HCT116 (cell line): ENCODE measurements around the gene HCRTR1. TPM values are rescaled to one million over a fixed set of nuclear protein-coding genes. Genes with fewer than 3 reads are reported as not detected.

Experiments
- ATAC-seq: fragments of 200-7000 bp; cut with Tn5 transposase; 2 replicates; pipeline ENCODE4 v1.9.1; 2020; ENCODE audit warnings: mild to moderate bottlenecking, moderate library complexity
- BruUV-seq: library from RNA; stranded (reverse); fragments of 400-500 nt; replicated peaks from 2 replicates; lab custom pipeline; 2021; lab: Mats Ljungman, UMichigan
- CTCF ChIA-PET: fragments of 300-600 bp; sonication (Branson Sonifier 250); formaldehyde crosslinking; loops from one replicate; lab custom pipeline; 2021; ENCODE audit warnings: antibody characterized with exemption; lab: Charles Lee
- POLR2A ChIA-PET: fragments of 300-600, 350-600 bp; sonication (Branson Sonifier 250); formaldehyde crosslinking; loops from one replicate; lab custom pipeline; 2021; ENCODE audit warnings: antibody characterized with exemption; lab: Charles Lee
- RAD21 ChIA-PET, 2 experiments: fragments of 300-600 bp; sonication (Branson Sonifier 250); formaldehyde crosslinking; loops; one replicate each; lab custom pipeline; 2023; ENCODE audit warnings: low total read pairs in 2 of 2; ENCODE audit not compliant: uncharacterized antibody in 2 of 2, unreplicated experiment in 2 of 2, low non-redundant PET in 1 of 2; lab: Charles Lee
- DNase-seq: peaks from one replicate; pipeline ENCODE4 v3.0.0-alpha.2; 2010; ENCODE audit warnings: low read depth, low spot score
- H2AFZ ChIP-seq: fragments of 200-600 bp; shearing (Covaris generic), sonication (generic); 2 replicates; pipeline ENCODE4 v1.6.1; 2017; ENCODE audit warnings: low read depth, mixed run types, mixed read lengths, antibody characterized with exemption, low read length; ENCODE audit not compliant: poor library complexity, severe bottlenecking
- H3K27ac ChIP-seq: 2 replicates; pipeline ENCODE4 v1.5.1; 2012; ENCODE audit warnings: low read depth, low read length
- H3K27me3 ChIP-seq: fragments of 200-600 bp; sonication (generic); 2 replicates; pipeline ENCODE4 v1.6.1; 2016; ENCODE audit warnings: mixed run types, low read length, mixed read lengths; ENCODE audit not compliant: insufficient read depth
- H3K36me3 ChIP-seq, 2 experiments: fragments of 200-500 bp in 1 of 2; fragments of 200-600 bp in 1 of 2; sonication (Bioruptor generic) in 1 of 2; sonication (generic) in 1 of 2; 2 replicates each; pipeline versions ENCODE4 v1.5.1 to v1.6.1; 2014 to 2016; ENCODE audit warnings: low read length in 2 of 2, inconsistent platforms in 1 of 2, mixed read lengths in 1 of 2, mixed run types in 1 of 2; ENCODE audit not compliant: insufficient read depth in 2 of 2, control insufficient read depth in 1 of 2
- H3K4me1 ChIP-seq, 2 experiments: fragments of 200-600 bp in 1 of 2; sonication (generic) in 1 of 2; 2 replicates each; pipeline versions ENCODE4 v1.5.1 to v1.6.1; 2012 to 2017; ENCODE audit warnings: low read length in 2 of 2, inconsistent platforms in 1 of 2, mild to moderate bottlenecking in 1 of 2, mixed read lengths in 1 of 2, mixed run types in 1 of 2, moderate library complexity in 1 of 2; ENCODE audit not compliant: insufficient read depth in 2 of 2, control insufficient read depth in 1 of 2
- H3K4me2 ChIP-seq: fragments of 200-600 bp; sonication (generic); 2 replicates; pipeline ENCODE4 v1.6.1; 2017; ENCODE audit warnings: mixed run types, low read length, mixed read lengths
- H3K4me3 ChIP-seq, 2 experiments: fragments of 200-600 bp in 1 of 2; sonication (generic) in 1 of 2; replicated peaks in 1 of 2; 2 replicates each; pipeline ENCODE4 v1.5.1; 2011 to 2016; ENCODE audit warnings: low read length in 2 of 2, control low read depth in 1 of 2, low read depth in 1 of 2, mild to moderate bottlenecking in 1 of 2, mixed read lengths in 1 of 2, mixed run types in 1 of 2
- H3K79me2 ChIP-seq: fragments of 200-600 bp; sonication (generic); 2 replicates; pipeline ENCODE4 v1.6.1; 2017; ENCODE audit warnings: mild to moderate bottlenecking, mixed run types, low read length, moderate library complexity, mixed read lengths; ENCODE audit not compliant: insufficient read depth
- H3K9ac ChIP-seq: fragments of 200-600 bp; sonication (generic); 2 replicates; pipeline ENCODE4 v1.6.1; 2016; ENCODE audit warnings: low read length, mixed read lengths
- H3K9me2 ChIP-seq: fragments of 200-600 bp; sonication (generic), shearing (Covaris generic); 2 replicates; pipeline ENCODE4 v1.6.1; 2017; ENCODE audit warnings: mixed run types, mild to moderate bottlenecking, moderate library complexity; ENCODE audit not compliant: insufficient read depth
- H3K9me3 ChIP-seq, 2 experiments: fragments of 200-500 bp in 1 of 2; fragments of 200-600 bp in 1 of 2; sonication (Bioruptor generic) in 1 of 2; sonication (generic) in 1 of 2; 2 replicates each; pipeline ENCODE4 v1.6.1; 2014 to 2017; ENCODE audit warnings: low read length in 2 of 2, mixed read lengths in 2 of 2, inconsistent platforms in 1 of 2, low read depth in 1 of 2, mild to moderate bottlenecking in 1 of 2, mixed run types in 1 of 2, moderate library complexity in 1 of 2; ENCODE audit not compliant: control insufficient read depth in 1 of 2, insufficient read depth in 1 of 2
- H4K20me1 ChIP-seq: fragments of 200-600 bp; sonication (generic), shearing (Covaris generic); 2 replicates; pipeline ENCODE4 v1.6.1; 2017; ENCODE audit warnings: mixed run types, mild to moderate bottlenecking, moderate library complexity; ENCODE audit not compliant: insufficient read depth
- CBX3 ChIP-seq: IDR thresholded peaks from 2 replicates; pipeline ENCODE4 v1.6.1; 2012; ENCODE audit warnings: low read depth
- CEBPB ChIP-seq: IDR thresholded peaks from 2 replicates; pipeline ENCODE4 v1.6.1; 2012; ENCODE audit warnings: low read depth
- ELF1 ChIP-seq: IDR thresholded peaks from 2 replicates; pipeline ENCODE4 v1.6.1; 2012; ENCODE audit warnings: low read depth, borderline replicate concordance
- EZH2 ChIP-seq: fragments of 200-600 bp; sonication (generic); IDR thresholded peaks from 2 replicates; pipeline ENCODE4 v1.6.1; 2017; ENCODE audit warnings: antibody characterized with exemption, mixed run types
- EZH2phosphoT487 ChIP-seq: fragments of 200-600 bp; IDR thresholded peaks from 2 replicates; pipeline ENCODE4 v1.6.1; 2018; ENCODE audit warnings: antibody characterized with exemption, borderline replicate concordance
- POLR2A ChIP-seq: IDR thresholded peaks from 2 replicates; pipeline ENCODE4 v1.7.0; 2011; ENCODE audit warnings: borderline replicate concordance; ENCODE audit not compliant: insufficient read depth, insufficient read length; ENCODE audit errors: extremely low read depth
- RAD21 ChIP-seq: IDR thresholded peaks from 2 replicates; pipeline ENCODE4 v1.6.1; 2012; ENCODE audit warnings: low read depth, mild to moderate bottlenecking
- TCF7L2 ChIP-seq: IDR thresholded peaks from 2 replicates; pipeline ENCODE4 v1.7.0; 2011; ENCODE audit warnings: borderline replicate concordance, inconsistent platforms; ENCODE audit not compliant: insufficient read depth, insufficient read length; ENCODE audit errors: extremely low read depth
- YY1 ChIP-seq: IDR thresholded peaks from 2 replicates; pipeline ENCODE4 v1.6.1; 2011; ENCODE audit warnings: low read length, low read depth, moderate library complexity, mild to moderate bottlenecking; ENCODE audit not compliant: insufficient replicate concordance; ENCODE audit errors: extremely low read depth
- ZNF274 ChIP-seq: fragments of 200-500 bp; sonication (Bioruptor generic); IDR thresholded peaks from 2 replicates; pipeline ENCODE4 v1.6.1; 2014; ENCODE audit warnings: mild to moderate bottlenecking, low read depth, low read length, inconsistent platforms
- intact Hi-C: fragments of 100-400 bp; cut with micrococcal nuclease; formaldehyde crosslinking; loops from 2 replicates; pipeline ENCODE4 v1.10.0; 2022
- total RNA-seq: library from RNA; stranded (reverse); gene quantifications from one replicate; pipeline ENCODE4 v1.2.1, GENCODE V29; 2021; ENCODE audit not compliant: unreplicated experiment
- TF ChIP-seq, protein P1 (sequence below), 3 experiments: fragments of 200-600 bp in 1 of 3; sonication (generic) in 1 of 3; IDR thresholded peaks in 2 of 3; conservative IDR thresholded peaks in 1 of 3; 2 replicates each; pipeline ENCODE4 v1.5.1; 2012 to 2017; ENCODE audit warnings: low read depth in 2 of 3, low read length in 2 of 3, antibody characterized with exemption in 1 of 3, borderline replicate concordance in 1 of 3, control low read depth in 1 of 3, mild to moderate bottlenecking in 1 of 3, mixed read lengths in 1 of 3, mixed run types in 1 of 3, moderate library complexity in 1 of 3; ENCODE audit not compliant: insufficient read depth in 1 of 3
- TF ChIP-seq, protein P2 (sequence below): IDR thresholded peaks from 2 replicates; pipeline ENCODE4 v1.6.1; 2012
- TF ChIP-seq, protein P3 (sequence below): IDR thresholded peaks from 2 replicates; pipeline ENCODE4 v1.6.1; 2011; ENCODE audit warnings: mild to moderate bottlenecking, low read length, moderate library complexity; ENCODE audit not compliant: insufficient replicate concordance; ENCODE audit errors: extremely low read depth

Gene HCRTR1
- total RNA-seq, 1 experiment from 2014 or later, result not detected

GRCh38 chr1:31648190-31648589 is 30.7 kb downstream of the HCRTR1 start:
- DNase-seq, result no peak
- H3K9ac ChIP-seq, result no peak overlapping the region
- H3K9me2 ChIP-seq, result no peaks in the 10 kb centered on the region
- no peaks in the 10 kb centered on the region for H3K27me3 ChIP-seq
- ATAC-seq, result no peak
- H2AFZ ChIP-seq, result no peak overlapping the region
- ChIA-PET CTCF (no interaction called here), POLR2A (no interaction called here)
- H4K20me1 ChIP-seq, result no peaks in the 10 kb centered on the region
- no peak overlapping the region for H3K4me3 ChIP-seq
- TF ChIP-seq CBX3, result no peak
- TF ChIP-seq YY1, result no peak
- TF ChIP-seq EZH2, result no peak
- no peak for TF ChIP-seq ELF1
- no peak for TF ChIP-seq RAD21
- TF ChIP-seq, protein P1, sequence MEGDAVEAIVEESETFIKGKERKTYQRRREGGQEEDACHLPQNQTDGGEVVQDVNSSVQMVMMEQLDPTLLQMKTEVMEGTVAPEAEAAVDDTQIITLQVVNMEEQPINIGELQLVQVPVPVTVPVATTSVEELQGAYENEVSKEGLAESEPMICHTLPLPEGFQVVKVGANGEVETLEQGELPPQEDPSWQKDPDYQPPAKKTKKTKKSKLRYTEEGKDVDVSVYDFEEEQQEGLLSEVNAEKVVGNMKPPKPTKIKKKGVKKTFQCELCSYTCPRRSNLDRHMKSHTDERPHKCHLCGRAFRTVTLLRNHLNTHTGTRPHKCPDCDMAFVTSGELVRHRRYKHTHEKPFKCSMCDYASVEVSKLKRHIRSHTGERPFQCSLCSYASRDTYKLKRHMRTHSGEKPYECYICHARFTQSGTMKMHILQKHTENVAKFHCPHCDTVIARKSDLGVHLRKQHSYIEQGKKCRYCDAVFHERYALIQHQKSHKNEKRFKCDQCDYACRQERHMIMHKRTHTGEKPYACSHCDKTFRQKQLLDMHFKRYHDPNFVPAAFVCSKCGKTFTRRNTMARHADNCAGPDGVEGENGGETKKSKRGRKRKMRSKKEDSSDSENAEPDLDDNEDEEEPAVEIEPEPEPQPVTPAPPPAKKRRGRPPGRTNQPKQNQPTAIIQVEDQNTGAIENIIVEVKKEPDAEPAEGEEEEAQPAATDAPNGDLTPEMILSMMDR (IDR thresholded peaks at IDR 0.05 in 2 of 3, conservative IDR thresholded peaks at IDR 0.05 in 1 of 3; ENCODE audit: borderline replicate concordance in 1 of 3, insufficient read depth in 1 of 3, low read depth in 2 of 3, low read length in 2 of 3), result no peak
- no peak for TF ChIP-seq CEBPB
- TF ChIP-seq POLR2A, result no peak
- TF ChIP-seq, protein P2, sequence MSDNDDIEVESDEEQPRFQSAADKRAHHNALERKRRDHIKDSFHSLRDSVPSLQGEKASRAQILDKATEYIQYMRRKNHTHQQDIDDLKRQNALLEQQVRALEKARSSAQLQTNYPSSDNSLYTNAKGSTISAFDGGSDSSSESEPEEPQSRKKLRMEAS, result no peak
- TF ChIP-seq, protein P3, sequence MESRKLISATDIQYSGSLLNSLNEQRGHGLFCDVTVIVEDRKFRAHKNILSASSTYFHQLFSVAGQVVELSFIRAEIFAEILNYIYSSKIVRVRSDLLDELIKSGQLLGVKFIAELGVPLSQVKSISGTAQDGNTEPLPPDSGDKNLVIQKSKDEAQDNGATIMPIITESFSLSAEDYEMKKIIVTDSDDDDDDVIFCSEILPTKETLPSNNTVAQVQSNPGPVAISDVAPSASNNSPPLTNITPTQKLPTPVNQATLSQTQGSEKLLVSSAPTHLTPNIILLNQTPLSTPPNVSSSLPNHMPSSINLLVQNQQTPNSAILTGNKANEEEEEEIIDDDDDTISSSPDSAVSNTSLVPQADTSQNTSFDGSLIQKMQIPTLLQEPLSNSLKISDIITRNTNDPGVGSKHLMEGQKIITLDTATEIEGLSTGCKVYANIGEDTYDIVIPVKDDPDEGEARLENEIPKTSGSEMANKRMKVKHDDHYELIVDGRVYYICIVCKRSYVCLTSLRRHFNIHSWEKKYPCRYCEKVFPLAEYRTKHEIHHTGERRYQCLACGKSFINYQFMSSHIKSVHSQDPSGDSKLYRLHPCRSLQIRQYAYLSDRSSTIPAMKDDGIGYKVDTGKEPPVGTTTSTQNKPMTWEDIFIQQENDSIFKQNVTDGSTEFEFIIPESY, result no peak
- no peak for TF ChIP-seq EZH2phosphoT487
- no peak for TF ChIP-seq ZNF274
- no peak for TF ChIP-seq TCF7L2
- TF ChIP-seq, all 23 proteins: peak for 0
- RAD21 ChIA-PET, result no interaction called here
- Histone ChIP-seq H3K4me1 (peaks cover 6 to 18% of the 10 kb centered on the region in 2 experiments; a peak in 3 of 4 replicates), H3K9me3 (no peaks in the 10 kb centered on the region), H3K4me2 (no peak overlapping the region), H3K79me2 (peaks cover 12% of the 10 kb centered on the region), H3K27ac (no peak overlapping the region), H3K36me3 (no peaks in the 10 kb centered on the region)
- intact Hi-C loops, result no loop called here
- BruUV-seq, result no TSS peak
